ENCODE data around the gene LRMDA. TPM values are rescaled to one million over a fixed set of nuclear protein-coding genes. Genes with fewer than 3 reads are reported as not detected.

LRMDA gene
- total RNA-seq, 2 donors from 2014 or later = 12.2 to 25.4 TPM

DNA sequence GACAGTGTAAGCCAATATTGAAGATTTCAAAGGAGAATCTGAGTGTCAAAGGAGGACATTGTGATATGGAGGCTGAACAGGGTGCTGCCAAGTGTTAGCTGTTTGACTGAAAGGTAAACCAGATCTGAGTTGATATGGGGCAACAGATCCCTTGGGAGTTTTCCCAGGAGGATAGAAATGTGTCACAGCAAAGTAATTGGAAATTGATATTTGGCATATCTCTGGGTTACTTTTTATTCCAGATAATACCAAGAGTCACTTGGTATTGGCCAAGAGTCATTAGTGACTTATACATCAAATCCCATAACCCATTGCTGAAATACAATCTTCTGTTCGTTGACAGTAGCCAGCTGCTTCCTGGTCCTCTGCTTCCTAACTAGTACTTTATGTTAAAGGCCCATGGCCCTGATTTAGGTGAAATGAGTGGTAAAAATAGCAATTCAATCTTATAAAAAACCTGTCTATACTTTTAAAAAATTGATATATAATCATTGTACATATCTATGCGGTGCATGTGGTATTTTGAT, 922.9 kb downstream of the LRMDA start:
- Histone ChIP-seq H3K4me3 (no peak overlapping the region), H3K4me1 (no peaks in the 10 kb centered on the region), H3K36me3 (replicated peaks in 1 of 2; ENCODE audit: insufficient read depth in 1 of 2, low read depth in 2 of 2) (no peaks in the 10 kb centered on the region), H3K9me3 (no peaks in the 10 kb centered on the region), H3K27ac (no peak overlapping the region), H3K27me3 (no peaks in the 10 kb centered on the region)
- TF ChIP-seq POLR2A (IDR thresholded peaks at IDR 0.05) = no peak
- no peak for DNase-seq
- 87 to 96% methylated on average over 2 of the region's 2 CpGs for WGBS, 2 donors
- no peak for ATAC-seq
- intact Hi-C loops (cut with DNase I) = no loop called here

DNA sequence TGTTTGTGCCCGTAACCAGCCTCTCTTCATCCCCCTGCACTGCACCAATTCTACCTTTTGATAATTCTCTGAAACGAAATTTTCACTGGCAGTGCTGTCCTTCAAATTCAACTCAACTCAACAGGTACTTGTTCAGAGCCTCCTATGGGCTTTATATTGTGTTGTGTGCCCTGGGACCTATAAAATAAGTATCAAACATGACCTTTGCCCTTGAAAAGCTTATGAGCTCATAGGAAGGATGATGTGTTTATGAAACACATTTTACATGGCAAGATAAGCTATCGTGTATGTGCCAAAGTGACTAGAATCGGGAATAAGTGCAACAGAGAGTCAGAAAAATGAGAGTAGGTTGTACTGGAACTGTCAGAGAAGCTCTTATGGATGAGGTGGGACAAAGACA, 923.5 kb downstream of the LRMDA start:
- Histone ChIP-seq H3K9me3 (no peaks in the 10 kb centered on the region), H3K27me3 (no peaks in the 10 kb centered on the region), H3K36me3 (replicated peaks in 1 of 2; ENCODE audit: insufficient read depth in 1 of 2, low read depth in 2 of 2) (no peaks in the 10 kb centered on the region), H3K27ac (no peak overlapping the region), H3K4me3 (no peak overlapping the region), H3K4me1 (no peaks in the 10 kb centered on the region)
- TF ChIP-seq, protein P1, sequence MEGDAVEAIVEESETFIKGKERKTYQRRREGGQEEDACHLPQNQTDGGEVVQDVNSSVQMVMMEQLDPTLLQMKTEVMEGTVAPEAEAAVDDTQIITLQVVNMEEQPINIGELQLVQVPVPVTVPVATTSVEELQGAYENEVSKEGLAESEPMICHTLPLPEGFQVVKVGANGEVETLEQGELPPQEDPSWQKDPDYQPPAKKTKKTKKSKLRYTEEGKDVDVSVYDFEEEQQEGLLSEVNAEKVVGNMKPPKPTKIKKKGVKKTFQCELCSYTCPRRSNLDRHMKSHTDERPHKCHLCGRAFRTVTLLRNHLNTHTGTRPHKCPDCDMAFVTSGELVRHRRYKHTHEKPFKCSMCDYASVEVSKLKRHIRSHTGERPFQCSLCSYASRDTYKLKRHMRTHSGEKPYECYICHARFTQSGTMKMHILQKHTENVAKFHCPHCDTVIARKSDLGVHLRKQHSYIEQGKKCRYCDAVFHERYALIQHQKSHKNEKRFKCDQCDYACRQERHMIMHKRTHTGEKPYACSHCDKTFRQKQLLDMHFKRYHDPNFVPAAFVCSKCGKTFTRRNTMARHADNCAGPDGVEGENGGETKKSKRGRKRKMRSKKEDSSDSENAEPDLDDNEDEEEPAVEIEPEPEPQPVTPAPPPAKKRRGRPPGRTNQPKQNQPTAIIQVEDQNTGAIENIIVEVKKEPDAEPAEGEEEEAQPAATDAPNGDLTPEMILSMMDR (IDR thresholded peaks at IDR 0.05) = no peak
- TF ChIP-seq POLR2A (IDR thresholded peaks at IDR 0.05) = no peak
- intact Hi-C loops (cut with DNase I) = no loop called here
- no peak for DNase-seq
- WGBS, 2 donors = 73 to 76% methylated on average over 4 of the region's 4 CpGs
- ATAC-seq = no peak

DNA sequence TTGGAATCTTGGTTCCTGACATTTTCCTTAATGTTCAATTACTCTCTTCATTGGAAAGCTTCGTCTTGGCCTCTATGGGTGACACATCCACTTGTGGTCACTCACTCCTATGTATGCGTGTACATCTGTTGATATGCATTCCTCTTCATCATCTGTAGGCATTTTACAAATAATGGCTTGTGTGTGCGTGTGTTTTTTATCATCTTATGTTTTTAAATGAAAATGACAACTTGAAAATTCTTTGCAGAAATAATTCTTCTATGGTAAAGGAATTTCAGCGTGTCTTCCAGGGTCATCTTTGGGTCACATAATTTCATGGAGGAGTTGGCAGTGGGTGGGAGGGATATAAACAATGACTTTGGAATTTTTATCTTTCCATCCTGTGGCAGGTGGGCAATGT, 925.1 kb downstream of the LRMDA start:
- no peaks in the 10 kb centered on the region for H3K9me3 ChIP-seq
- no peak overlapping the region for H3K27ac ChIP-seq
- H3K4me3 ChIP-seq = no peak overlapping the region
- H3K4me1 ChIP-seq = no peaks in the 10 kb centered on the region
- intact Hi-C loops (cut with DNase I) = no loop called here
- H3K36me3 ChIP-seq (replicated peaks in 1 of 2; ENCODE audit: insufficient read depth in 1 of 2, low read depth in 2 of 2) = no peaks in the 10 kb centered on the region
- ATAC-seq = no peak
- H3K27me3 ChIP-seq = no peaks in the 10 kb centered on the region
- TF ChIP-seq, protein P1 (IDR thresholded peaks at IDR 0.05) = no peak
- no peak for TF ChIP-seq POLR2A (IDR thresholded peaks at IDR 0.05)
- 93 to 98% methylated on average over 4 of the region's 4 CpGs for WGBS, 2 donors
- DNase-seq = no peak

DNA sequence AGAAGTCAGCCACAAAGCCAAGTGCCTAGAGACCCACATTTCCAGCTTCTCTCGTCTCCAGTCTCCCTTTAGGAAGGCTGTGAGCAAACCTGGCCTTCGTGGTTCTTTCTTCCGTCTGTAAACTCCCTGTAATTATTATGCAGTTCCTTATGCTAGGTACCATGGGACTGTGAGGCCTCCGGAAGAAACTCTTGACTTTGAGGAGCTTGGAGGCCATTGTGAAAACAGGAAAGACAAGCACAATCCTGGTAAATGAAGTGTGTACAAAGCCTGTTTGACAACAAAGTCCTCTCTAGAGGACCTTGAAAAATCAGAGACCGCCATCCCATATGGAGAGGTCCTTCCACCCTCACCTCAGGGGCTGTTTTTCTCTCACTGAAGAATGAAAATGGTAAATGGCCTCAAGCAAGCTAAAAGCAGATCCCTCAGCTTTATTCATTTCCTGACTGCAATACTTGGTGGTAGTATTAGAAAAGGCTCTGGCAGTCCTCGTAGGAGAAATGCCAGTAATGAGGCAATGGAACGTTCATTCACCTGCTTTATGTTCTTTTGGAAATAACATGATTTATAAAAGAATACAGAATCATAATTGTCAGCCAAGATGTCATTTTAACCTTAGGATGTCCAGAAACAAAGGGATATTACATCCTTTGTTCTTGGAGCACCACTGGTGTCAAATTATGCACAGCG, 926.4 kb downstream of the LRMDA start:
- DNase-seq (no peak), ATAC-seq (no peak)
- TF ChIP-seq, protein P1 (IDR thresholded peaks at IDR 0.05) = no peak
- TF ChIP-seq POLR2A (IDR thresholded peaks at IDR 0.05) = no peak
- intact Hi-C loops (cut with DNase I) = no loop called here
- Histone ChIP-seq H3K27ac (no peak overlapping the region), H3K4me3 (no peak overlapping the region), H3K9me3 (no peaks in the 10 kb centered on the region), H3K36me3 (replicated peaks in 1 of 2; ENCODE audit: insufficient read depth in 1 of 2, low read depth in 2 of 2) (no peaks in the 10 kb centered on the region), H3K4me1 (no peaks in the 10 kb centered on the region), H3K27me3 (no peaks in the 10 kb centered on the region)
- 92 to 96% methylated on average over 8 of the region's 8 CpGs for WGBS, 2 donors

DNA sequence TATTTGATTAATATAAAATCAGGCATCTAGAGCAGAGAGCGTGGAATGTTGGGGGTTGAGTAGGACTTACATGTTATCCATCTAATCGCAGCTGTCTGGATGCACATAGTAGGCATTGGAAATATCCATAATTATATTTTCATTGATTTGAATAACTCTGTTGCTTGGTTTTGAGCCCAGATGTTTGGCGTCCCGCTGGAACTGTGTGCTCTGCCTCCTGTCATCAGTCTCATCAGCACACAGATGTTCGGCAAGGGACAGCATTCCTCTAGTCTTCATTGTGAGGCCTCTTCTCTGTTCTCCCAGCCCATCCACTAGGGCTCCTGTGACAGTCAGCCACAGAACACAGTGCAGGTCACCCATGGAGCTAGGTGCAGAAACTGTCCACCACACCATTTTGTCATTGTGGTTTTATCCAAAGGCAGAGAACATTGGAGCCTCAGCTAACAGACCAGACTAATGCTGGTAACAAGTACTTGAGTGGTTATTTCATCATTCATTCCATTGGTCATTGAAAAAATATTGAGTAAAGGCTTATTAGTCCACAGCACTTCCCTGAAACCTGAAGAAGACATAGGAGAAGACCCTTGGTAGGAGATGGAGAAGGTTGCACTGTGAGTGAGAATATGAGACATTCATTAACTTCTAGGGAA, 927.4 kb downstream of the LRMDA start:
- WGBS, 2 donors = 92 to 96% methylated on average over 4 to 5 of the region's 5 CpGs
- no peaks in the 10 kb centered on the region for H3K9me3 ChIP-seq
- H3K4me3 ChIP-seq = no peak overlapping the region
- no peaks in the 10 kb centered on the region for H3K27me3 ChIP-seq
- intact Hi-C loops (cut with DNase I) = no loop called here
- TF ChIP-seq POLR2A (IDR thresholded peaks at IDR 0.05) = no peak
- TF ChIP-seq, protein P1 (IDR thresholded peaks at IDR 0.05) = no peak
- no peaks in the 10 kb centered on the region for H3K4me1 ChIP-seq
- DNase-seq = no peak
- no peak overlapping the region for H3K27ac ChIP-seq
- no peaks in the 10 kb centered on the region for H3K36me3 ChIP-seq (replicated peaks in 1 of 2; ENCODE audit: insufficient read depth in 1 of 2, low read depth in 2 of 2)
- no peak for ATAC-seq

Data from body of pancreas (tissue), 4 donors.